Stimulated activated CD8-positive, alpha-beta memory T cell treated with anti-CD3 and anti-CD28 coated beads, Interleukin-7, amount 100 ng/mL, for 1 hour (primary cell): Measurements from ENCODE around the gene THADA.

Experiments
- DNase-seq, 2 donors: peaks; one replicate each; pipeline ENCODE4 v3.0.0-alpha.2; 2020; ENCODE audit warnings: low read depth in 2 of 2

THADA gene

GRCh38 chr2:43355399-43355798 is 240.4 kb downstream of the THADA start:
- DNase-seq: no peak

GRCh38 chr2:43349904-43350303 is 245.9 kb downstream of the THADA start:
- DNase-seq: no peak

GRCh38 chr2:43348908-43349661 is 246.8 kb downstream of the THADA start:
- no peak for DNase-seq

- no peak for DNase-seq
Observed at GRCh38 chr2:43347746-43348145, 248.1 kb downstream of the THADA start.

- no peak for DNase-seq
Observed at GRCh38 chr2:43346602-43347567, 249.0 kb downstream of the THADA start.

- no peak for DNase-seq
Observed at GRCh38 chr2:43345872-43346271, 250.0 kb downstream of the THADA start.

GRCh38 chr2:43345391-43345813 is 250.4 kb downstream of the THADA start:
- no peak for DNase-seq

- DNase-seq: no peak
Observed at GRCh38 chr2:43344868-43345373, 250.9 kb downstream of the THADA start.

- DNase-seq: no peak
Observed at GRCh38 chr2:43343573-43344304, 252.1 kb downstream of the THADA start.

GRCh38 chr2:43341959-43342757 is 253.7 kb downstream of the THADA start:
- no peak for DNase-seq

- DNase-seq: no peak
Observed at GRCh38 chr2:43340945-43341356, 254.9 kb downstream of the THADA start.

- no peak for DNase-seq
Observed at GRCh38 chr2:43340066-43340465, 255.8 kb downstream of the THADA start.

- no peak for DNase-seq
Observed at GRCh38 chr2:43333656-43334144, 262.1 kb downstream of the THADA start.

- DNase-seq: no peak
Observed at GRCh38 chr2:43333101-43333655, 262.7 kb downstream of the THADA start.

GRCh38 chr2:43332653-43333052 is 263.2 kb downstream of the THADA start:
- DNase-seq: no peak

GRCh38 chr2:43331422-43331821 is 264.4 kb downstream of the THADA start:
- DNase-seq: no peak

GRCh38 chr2:43329637-43330036 is 266.2 kb downstream of the THADA start:
- DNase-seq: no peak

- no peak for DNase-seq
Observed at GRCh38 chr2:43328832-43329231, 267.0 kb downstream of the THADA start.

GRCh38 chr2:43328133-43328532 is 267.7 kb downstream of the THADA start:
- DNase-seq: no peak

- DNase-seq: no peak
Observed at GRCh38 chr2:43327119-43327518, 268.7 kb downstream of the THADA start.
